Upper lobe of right lung (tissue), 1 donor: ENCODE measurements around the gene PDE8A. TPM values are rescaled to one million over a fixed set of nuclear protein-coding genes. Genes with fewer than 3 reads are reported as not detected.

ENCODE experiments used
- ATAC-seq: fragments of 200-7000 bp; cut with Tn5 transposase; one replicate; pipeline ENCODE4 v1.9.1; 2020; ENCODE audit warnings: mild to moderate bottlenecking, moderate library complexity
- DNase-seq: peaks from one replicate; pipeline ENCODE4 v3.0.0-alpha.2; 2020
- H3K27ac ChIP-seq: fragments of 200-600 bp; one replicate; pipeline ENCODE4 v1.8.0; 2022
- H3K27me3 ChIP-seq: fragments of 200-600 bp; one replicate; pipeline ENCODE4 v1.8.0; 2022; ENCODE audit warnings: mild to moderate bottlenecking
- H3K36me3 ChIP-seq: fragments of 200-600 bp; one replicate; pipeline ENCODE4 v1.8.0; 2022
- H3K4me1 ChIP-seq: fragments of 200-600 bp; one replicate; pipeline ENCODE4 v1.8.0; 2022
- H3K4me3 ChIP-seq: fragments of 200-600 bp; one replicate; pipeline ENCODE4 v1.8.0; 2022; ENCODE audit warnings: mild to moderate bottlenecking
- H3K9me3 ChIP-seq: fragments of 200-600 bp; one replicate; pipeline ENCODE4 v1.8.0; 2022
- CTCF ChIP-seq: fragments of 200-600 bp; IDR thresholded peaks from one replicate; pipeline ENCODE4 v1.8.0; 2022; ENCODE audit warnings: antibody characterized with exemption
- intact Hi-C: fragments of 100-400 bp; cut with DNase I; formaldehyde crosslinking; loops from one replicate; pipeline ENCODE4 v1.11.0; 2022
- total RNA-seq: library from RNA; stranded (reverse); fragmentation: NEBNext Ultra II Directional; extraction: Animal tissue kit (Norgen Biotek cat#: 25700); gene quantifications from one replicate; pipeline ENCODE4 v1.2.1, GENCODE V29; 2021
- donor health status: DM: no; HTN: yes; CAD: no; lungs with severe emphysema.

PDE8A gene
- total RNA-seq, 1 donor from 2014 or later, result 54.7 TPM

GRCh38 chr15:84942456-84942855 is 39.2 kb upstream of the PDE8A start:
- no peaks in the 10 kb centered on the region for H3K27me3 ChIP-seq
- no peaks in the 10 kb centered on the region for H3K9me3 ChIP-seq
- intact Hi-C loops, result no loop called here
- no peaks in the 10 kb centered on the region for H3K4me1 ChIP-seq
- no peak overlapping the region for H3K4me3 ChIP-seq
- no peaks in the 10 kb centered on the region for H3K36me3 ChIP-seq
- no peak overlapping the region for H3K27ac ChIP-seq
- DNase-seq, result no peak
- no peak for ATAC-seq
- TF ChIP-seq CTCF, result no peak

- no peak for TF ChIP-seq CTCF
- Histone ChIP-seq H3K27me3 (no peaks in the 10 kb centered on the region), H3K36me3 (no peaks in the 10 kb centered on the region), H3K4me3 (no peak overlapping the region), H3K27ac (no peak overlapping the region), H3K9me3 (no peaks in the 10 kb centered on the region), H3K4me1 (no peaks in the 10 kb centered on the region)
- DNase-seq (no peak), ATAC-seq (no peak)
- intact Hi-C loops, result no loop called here
These were observed 37.3 kb upstream of the PDE8A start for GRCh38 chr15:84944311-84944710.

GRCh38 chr15:84944861-84945260 is 36.8 kb upstream of the PDE8A start:
- no peaks in the 10 kb centered on the region for H3K36me3 ChIP-seq
- H3K27ac ChIP-seq, result no peak overlapping the region
- H3K4me3 ChIP-seq, result no peak overlapping the region
- intact Hi-C loops, result no loop called here
- H3K9me3 ChIP-seq, result no peaks in the 10 kb centered on the region
- no peak for TF ChIP-seq CTCF
- no peak for ATAC-seq
- no peak for DNase-seq
- H3K4me1 ChIP-seq, result peaks cover 2% of the 10 kb centered on the region
- no peaks in the 10 kb centered on the region for H3K27me3 ChIP-seq

- Histone ChIP-seq H3K4me3 (no peak overlapping the region), H3K27me3 (no peaks in the 10 kb centered on the region), H3K27ac (no peak overlapping the region), H3K9me3 (no peaks in the 10 kb centered on the region), H3K36me3 (no peaks in the 10 kb centered on the region), H3K4me1 (peaks cover 8% of the 10 kb centered on the region)
- intact Hi-C loops, result no loop called here
- ATAC-seq (no peak), DNase-seq (no peak)
- no peak for TF ChIP-seq CTCF
These were observed 34.7 kb upstream of the PDE8A start for GRCh38 chr15:84946772-84947489.

GRCh38 chr15:84947947-84948830 is 33.5 kb upstream of the PDE8A start:
- Histone ChIP-seq H3K27me3 (no peaks in the 10 kb centered on the region), H3K9me3 (no peaks in the 10 kb centered on the region), H3K36me3 (no peaks in the 10 kb centered on the region), H3K4me1 (peaks cover 8% of the 10 kb centered on the region), H3K4me3 (no peak overlapping the region), H3K27ac (no peak overlapping the region)
- intact Hi-C loops, result no loop called here
- DNase-seq, result no peak
- ATAC-seq, result no peak
- TF ChIP-seq CTCF, result no peak
